Epithelial cell of esophagus (primary cell): ENCODE data around the gene KRT34.

Experiments
- DNase-seq: peaks from one replicate; pipeline ENCODE4 v3.0.0; 2010; ENCODE audit warnings: low read depth
- H3K4me3 ChIP-seq: 2 replicates; pipeline ENCODE4 v1.5.1; 2011; ENCODE audit warnings: mild to moderate bottlenecking, low read length, control low read depth
- CTCF ChIP-seq: IDR thresholded peaks from 2 replicates; pipeline ENCODE4 v1.5.1; 2011; ENCODE audit warnings: low read depth, mild to moderate bottlenecking, low read length, control low read depth, inconsistent platforms; ENCODE audit not compliant: insufficient read depth; ENCODE audit errors: missing control alignments

Gene KRT34

GRCh38 chr17:41415411-41415810 is 33.3 kb upstream of the KRT34 start:
- no peak overlapping the region for H3K4me3 ChIP-seq
- TF ChIP-seq CTCF = no peak
- DNase-seq = no peak

DNA sequence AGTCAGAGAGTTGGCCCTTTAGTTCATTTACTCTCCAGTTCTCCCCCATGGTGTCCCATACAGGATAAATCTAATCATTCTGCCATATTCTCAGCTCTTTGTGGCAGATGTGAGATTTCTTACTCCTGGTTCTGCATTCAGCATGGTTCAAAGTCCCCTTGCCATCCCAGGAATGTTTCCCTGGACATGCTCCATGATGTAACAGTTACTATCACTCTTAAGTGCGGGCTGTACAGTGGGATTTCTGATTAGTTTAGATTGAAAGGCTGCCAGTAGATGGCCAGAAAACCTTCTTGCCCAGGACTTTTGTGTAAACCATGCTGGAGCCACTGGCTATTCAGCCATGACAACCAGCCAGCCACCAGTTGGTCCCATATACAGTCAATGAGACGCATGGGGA is 31.9 kb upstream of the KRT34 start:
- no peak for DNase-seq
- no peak for TF ChIP-seq CTCF
- no peak overlapping the region for H3K4me3 ChIP-seq

GRCh38 chr17:41413353-41413957 is 31.3 kb upstream of the KRT34 start:
- DNase-seq = no peak
- no peak for TF ChIP-seq CTCF
- H3K4me3 ChIP-seq = no peak overlapping the region

DNA sequence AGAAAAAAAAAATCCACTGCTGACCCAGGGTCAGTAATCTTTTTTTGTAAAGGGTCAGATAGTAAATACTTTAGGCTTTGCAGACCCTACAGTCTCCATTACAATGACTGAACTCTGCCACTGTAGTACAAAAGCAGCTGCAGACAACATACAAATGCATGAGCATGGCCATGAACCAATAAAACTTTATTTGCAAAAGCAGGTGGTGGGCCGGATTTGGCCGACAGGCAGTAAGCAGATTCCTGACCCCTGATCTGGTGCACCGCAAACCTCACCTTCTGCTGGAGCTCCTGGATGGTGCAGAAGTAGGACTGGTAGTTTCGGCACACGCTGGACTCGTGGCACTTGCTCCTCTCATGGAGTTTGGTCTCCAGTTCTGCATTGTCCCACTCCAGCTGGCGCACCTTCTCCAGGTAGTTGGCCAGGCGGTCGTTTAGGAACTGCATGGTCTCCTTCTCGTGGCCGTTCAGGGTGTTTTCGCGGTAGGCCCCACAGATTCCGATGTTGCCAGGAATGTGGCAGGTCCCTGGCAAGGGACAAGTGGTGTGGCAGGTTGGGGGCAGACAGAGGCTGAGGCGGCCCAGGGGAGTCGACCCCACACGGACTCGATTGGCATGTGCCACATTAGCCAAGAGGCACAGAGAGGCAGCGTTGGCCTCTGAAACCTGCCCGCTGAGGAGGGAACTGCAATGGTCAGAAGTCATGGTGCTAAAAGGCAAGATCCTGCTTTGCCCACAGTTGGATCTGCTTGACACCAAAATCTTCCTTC is 29.1 kb upstream of the KRT34 start:
- TF ChIP-seq CTCF = no peak
- H3K4me3 ChIP-seq = no peak overlapping the region
- DNase-seq = no peak

DNA sequence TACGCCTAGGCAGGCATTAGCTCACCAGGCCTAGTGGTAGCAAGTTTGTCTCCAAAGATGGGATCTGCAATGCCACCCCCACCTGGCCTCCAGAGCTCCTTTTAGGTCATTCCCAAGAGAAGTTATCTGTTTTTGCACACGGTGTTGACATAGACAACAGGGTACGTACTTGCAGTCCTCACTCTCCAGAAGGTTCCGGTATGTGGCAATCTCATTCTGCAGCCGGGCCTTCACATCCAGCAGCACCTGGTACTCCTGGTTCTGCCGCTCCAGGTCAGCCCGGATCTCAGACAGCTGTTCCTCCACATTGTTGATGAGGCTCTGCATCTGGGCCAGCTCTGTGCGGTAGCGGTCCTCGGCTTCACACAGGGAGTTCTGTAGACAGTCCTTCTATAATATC is 25.1 kb upstream of the KRT34 start:
- DNase-seq = no peak
- TF ChIP-seq CTCF = no peak
- H3K4me3 ChIP-seq = no peak overlapping the region

DNA sequence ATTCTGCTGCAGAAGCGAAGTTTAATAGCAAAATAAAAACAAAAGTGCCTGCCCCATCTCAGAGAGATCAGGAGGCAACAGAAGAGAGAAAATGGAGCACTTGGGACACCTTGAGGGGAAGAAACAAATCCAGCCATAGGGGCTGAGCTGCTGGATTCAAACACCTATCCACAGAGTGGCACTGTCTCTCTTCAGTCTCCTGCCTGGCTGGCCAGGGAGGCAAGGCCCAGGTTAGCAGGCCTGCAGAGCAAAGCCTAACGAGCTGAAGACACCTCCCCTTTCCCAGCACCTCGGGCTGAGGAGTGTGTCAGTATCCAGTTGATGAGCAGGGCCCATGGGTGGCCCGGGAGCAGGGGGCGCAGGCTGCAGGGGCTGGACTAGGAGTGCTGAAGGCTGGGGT is 24.1 kb upstream of the KRT34 start:
- peak; percentile 49 for TF ChIP-seq CTCF
- DNase-seq = peak; percentile 66
- H3K4me3 ChIP-seq = no peak overlapping the region
